HG03108 (cell line): Measurements from ENCODE around the gene SYNDIG1.

Experiments
- ATAC-seq: cut with Tn5 transposase; IDR thresholded peaks from one replicate; pipeline ENCODE4 v1.9.1; 2021; ENCODE audit warnings: moderate library complexity; ENCODE audit not compliant: unreplicated experiment

Gene SYNDIG1

DNA sequence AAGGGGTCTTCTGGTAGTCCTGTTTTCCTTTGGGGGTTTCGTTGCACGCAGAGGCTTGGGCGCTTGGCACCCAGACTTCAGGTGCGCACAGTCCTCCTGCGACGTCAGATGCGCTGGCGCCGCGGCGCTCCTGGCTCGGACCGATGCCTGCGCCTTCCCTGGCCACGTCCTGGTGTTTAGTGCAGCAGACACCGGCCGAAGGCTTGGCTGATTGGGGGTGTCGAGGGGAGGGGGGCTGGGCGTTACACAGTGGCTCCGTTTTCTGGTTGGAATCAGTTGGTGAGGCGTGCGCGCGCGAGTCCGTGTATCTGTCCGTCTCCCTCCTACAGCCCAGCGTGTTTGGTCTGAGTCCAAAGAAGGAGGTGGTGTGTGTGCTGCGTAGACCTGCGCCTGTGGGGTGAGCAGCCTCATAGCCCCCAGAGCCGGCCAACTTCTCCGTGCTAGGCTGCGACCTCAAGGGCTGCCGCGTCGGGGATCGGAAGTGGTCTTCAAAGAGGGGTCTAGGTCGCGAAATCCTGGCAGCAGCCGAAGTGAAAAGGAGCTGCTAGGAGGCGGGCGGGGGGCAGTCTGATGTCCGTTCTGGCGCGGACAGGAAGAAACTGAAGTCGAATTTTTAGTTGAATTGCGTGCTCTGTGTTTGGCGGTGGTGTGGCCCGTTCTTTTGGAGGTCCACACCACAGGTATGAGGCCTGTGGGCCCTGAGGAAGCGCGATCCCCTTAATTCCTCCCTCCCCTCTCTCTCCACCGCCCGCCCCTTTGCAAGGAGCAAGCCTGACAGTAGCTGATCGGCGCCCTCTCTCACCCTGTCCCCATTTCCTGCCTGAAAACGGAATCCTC lies 1.5 kb downstream of the SYNDIG1 start:
- no peak for ATAC-seq

DNA sequence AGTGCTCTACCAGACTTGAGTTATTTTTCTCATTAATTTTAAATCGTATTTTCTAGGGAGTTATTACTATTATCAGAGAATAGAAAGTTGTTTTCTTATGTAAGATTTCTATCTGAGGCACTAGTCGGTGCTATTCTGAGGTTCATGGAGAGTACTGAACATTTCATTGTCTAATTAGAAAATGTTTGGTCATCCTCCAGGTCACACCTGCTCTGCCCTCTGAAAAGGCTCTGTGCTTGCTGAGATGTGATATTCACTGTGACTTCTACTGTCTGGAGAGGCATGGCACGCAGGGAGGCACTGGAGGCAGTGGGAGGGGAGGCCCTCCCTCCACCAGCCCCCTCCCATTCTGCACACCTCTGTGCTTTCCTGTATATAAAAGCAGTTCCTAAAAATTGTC lies 3.0 kb downstream of the SYNDIG1 start:
- ATAC-seq, result no peak

DNA sequence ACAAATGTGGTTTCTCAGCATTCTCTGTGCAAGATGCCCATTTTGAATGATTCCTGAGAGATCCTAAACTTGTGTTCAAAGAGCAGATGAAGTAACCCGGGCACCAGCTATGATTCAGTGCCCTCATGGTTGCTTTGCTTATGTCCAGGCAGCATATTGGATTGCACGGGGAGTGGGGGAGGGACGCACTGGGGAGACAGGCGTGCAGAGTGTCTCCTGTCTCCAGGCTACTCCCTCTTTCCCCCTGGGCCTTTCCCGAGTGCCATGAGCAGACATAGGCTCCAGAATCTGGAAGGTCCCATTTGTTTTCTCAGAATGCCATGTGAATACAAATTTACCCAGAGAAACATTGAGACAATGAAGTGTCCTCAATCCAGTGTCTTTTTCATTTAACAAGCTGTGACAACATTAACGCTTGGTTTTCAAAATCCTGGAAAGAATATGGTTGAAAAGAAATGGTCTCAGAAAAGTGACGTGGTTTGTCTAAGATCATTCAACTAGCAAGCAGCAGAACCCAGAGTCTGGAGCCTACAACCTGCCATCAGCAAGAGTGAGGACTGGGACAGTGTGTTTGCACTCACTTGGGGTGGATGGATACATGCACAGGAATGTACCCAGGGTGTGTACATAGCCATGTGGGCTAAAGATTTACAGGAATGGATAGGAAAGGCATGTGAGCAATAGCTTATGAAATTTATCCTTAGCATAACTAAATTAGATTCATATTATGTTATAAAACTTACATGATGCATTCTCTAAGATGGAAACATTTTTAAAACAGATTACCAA lies 4.2 kb downstream of the SYNDIG1 start:
- no peak for ATAC-seq

DNA sequence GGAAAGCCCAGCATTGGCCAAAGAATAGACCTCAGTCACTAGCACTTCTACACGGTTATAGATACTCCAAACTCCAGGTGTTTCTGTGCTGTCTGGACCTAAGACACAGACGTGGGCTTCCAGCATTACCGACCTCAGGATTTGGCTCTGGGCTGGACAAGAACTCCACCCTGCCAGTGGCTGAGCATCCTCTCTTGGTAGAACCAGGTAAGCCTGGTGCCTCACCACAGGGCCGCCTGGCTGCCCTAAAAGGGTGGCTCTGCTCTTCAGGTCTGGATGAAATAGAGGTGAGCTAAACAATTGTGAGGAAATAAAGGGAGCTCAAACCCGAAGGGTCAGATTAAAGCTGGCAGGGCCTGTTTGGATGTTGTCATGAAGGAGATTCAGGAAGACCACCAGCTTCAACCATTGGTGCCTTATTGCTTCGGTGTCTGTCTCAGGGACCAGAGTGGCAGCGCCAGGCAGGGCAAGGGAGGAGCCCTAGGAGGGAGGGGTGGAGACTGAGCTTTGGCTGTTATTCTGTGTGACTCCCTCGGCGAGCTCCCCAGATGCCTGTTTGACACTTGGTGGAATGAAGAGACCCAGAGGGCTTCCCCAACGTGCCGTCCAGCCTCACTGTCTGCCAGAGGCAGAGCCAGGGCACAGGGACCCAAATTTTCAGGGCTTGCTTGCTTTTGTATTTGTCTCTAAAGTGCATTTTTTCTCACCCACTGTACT lies 8.6 kb downstream of the SYNDIG1 start:
- ATAC-seq, result no peak

DNA sequence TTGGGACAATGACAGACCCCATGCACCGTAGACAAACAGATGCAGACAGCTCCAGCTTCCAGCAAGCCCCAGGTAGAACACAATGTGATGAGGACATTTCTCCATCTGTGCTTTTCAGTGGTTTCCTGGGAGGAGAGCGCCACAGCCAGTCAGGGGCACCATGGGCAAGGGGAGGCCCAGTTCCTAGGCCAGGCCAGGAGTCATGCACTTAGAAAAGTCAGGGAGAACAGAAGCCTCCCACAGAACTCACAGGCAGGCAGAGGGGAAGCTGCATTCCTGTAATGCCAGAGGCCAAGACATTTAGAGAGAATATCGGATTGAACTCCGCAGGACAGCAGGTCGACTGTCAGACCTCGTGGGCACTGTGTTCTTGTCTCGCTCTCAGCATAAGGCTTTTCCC lies 9.2 kb downstream of the SYNDIG1 start:
- ATAC-seq, result no peak

DNA sequence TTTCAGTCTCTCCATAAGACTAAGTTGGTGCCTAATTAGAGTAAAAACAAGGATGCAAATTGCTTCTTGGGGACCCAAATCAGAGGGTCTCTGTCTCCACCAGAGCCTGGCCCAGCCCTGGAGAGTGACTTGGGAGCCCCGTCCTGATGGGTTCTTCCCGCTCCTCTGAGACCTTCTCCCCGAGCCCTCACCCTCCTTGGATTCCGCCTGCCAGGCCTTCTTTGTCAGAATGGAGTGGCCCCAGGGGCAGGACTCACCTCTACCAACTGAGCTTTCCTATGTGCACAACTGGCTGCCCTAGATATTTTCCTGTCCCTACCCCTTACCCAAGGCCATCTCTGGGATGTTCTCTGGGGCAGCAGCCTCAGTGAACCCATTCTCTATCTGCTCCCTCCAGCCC lies 9.7 kb downstream of the SYNDIG1 start:
- no peak for ATAC-seq

DNA sequence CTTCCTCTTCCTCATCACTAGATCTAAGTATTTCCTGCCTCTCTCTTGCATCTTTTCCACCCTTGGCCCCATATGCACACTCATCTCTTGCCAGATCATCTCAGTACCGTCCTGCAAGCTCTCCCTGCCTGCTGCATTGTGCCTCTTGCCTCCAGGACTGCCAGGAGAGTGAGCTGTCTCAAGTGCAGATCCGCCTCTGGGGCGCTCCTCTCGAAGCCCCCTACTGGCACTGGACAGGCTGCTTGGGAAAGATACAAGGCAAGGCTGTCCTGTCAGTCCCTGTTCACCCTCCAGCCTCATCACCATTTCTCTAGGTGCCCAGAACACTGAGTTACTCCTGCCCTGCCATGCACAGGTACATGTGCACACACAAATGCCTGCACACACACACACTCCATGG lies 10.2 kb downstream of the SYNDIG1 start:
- no peak for ATAC-seq

DNA sequence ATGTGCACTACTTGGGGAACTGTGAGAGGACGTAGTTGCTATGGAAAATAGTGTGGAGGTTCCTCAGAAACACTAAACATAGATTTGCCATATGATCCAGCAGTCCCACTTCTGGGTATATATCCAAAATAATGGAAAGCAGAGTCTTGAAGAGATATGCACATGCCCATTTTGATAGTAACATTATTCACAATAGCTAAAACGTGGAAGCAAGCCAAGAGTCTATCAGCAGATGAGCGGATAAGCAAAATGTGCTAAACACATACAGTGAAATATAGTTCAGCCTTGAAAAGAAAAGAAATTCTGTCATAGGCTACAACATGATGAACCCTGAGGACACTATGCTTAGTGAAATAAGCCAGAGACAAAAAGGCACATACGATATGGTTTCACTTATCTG lies 11.1 kb downstream of the SYNDIG1 start:
- ATAC-seq, result no peak

DNA sequence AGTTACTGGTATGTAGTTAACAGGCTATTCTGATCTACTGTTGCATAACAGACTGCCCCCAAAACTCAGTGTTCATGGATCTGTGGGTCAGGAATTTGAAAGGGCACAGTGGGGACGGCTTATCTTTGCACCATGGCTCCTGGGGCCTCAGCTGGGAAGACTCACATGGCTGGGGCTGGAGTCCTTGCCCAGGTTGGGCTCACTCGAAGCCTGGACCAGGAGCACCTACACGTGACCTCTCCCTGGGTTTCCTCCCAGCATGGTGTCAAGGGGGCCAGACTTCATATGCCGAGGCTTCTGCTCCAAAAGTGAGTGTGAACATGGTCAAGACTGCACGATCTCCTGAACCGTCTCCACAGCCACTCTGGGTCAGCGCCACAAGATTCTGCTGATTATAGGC lies 11.7 kb downstream of the SYNDIG1 start:
- no peak for ATAC-seq

DNA sequence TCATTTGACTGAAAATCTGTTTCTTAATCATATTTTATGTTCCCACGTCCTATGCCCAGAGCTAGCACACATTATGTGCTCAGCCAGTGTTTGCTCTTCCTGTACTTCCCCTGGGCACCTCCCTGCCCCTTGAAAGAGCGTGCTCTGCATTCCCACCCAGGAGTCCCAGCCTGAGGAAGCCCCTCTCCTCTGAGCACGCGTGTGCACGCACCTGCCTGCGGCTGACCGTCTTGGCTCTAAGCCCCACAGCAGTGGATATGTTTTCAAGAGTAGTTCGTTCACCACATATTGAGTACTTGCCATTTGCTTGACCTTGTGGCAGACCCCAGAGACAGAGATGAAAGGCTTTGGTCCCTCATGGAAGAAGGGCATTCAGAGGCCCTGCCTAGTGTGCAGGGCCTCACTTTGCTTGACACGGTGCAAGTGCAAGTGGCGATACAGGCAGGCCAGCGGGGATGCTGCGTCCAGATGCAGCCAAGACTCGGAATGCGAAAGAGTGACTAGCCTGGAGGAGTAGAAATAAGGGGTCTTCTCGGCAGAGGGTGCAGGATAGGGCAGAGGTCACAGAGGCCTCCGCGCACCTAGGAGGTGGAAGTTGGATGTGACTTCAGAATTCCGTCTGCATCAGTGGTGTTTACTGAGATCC lies 14.1 kb downstream of the SYNDIG1 start:
- no peak for ATAC-seq

DNA sequence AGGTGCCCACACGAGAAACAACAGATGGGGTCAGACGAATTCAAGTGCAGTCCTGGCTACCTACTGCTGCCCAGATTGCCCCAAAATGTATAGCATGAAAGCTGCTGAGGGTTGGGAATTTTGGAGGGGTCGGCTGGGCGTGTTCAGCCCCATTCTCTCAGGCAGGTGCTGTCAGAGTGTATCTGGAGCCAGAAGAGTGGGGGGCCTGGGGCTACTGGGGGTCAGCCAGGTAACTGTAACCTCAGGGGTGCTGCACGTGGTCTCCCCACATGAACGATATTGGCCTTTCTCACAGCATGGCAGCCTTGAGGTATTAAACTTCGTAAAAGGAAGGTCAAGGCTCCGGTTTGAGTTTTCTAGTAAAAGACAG lies 14.6 kb downstream of the SYNDIG1 start:
- no peak for ATAC-seq

DNA sequence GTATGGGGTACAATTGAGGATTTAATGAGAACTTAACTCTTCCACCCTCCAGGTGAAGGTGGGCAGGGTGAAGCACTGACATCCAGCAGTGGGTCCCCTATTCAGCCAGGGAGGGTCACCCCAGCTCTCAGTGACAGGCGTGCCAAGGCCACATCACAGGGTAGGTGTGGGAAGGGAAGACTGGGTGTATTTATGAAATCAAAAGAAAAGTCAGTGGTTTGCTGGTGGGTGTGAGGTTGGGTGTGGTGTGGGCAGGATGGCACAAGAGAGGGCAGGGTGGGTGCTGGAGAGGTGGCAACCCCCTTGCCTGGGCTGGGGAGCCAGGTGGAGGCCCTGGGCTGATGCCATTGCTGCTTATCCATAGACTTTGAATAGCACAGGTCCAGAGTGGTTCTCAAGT lies 16.6 kb downstream of the SYNDIG1 start:
- ATAC-seq, result no peak

DNA sequence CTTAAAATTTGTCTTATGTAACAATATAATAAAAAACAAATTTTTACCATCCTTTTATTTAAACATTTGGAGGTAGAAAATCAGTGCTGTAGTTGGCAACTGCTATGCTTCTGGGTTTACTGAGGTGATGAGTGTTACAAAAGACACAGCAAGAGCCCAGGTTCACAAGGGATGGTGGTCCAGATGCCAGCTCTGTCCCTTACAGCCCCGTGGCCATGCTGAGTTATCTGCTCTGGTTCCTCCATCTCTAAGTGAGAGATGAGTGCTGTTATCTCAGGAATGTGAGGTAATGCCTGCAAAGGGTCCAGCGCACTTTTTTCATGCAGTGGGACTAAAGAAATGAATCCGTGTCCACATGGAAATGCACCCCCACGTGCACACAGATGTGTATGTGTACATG lies 17.8 kb downstream of the SYNDIG1 start:
- ATAC-seq, result no peak

DNA sequence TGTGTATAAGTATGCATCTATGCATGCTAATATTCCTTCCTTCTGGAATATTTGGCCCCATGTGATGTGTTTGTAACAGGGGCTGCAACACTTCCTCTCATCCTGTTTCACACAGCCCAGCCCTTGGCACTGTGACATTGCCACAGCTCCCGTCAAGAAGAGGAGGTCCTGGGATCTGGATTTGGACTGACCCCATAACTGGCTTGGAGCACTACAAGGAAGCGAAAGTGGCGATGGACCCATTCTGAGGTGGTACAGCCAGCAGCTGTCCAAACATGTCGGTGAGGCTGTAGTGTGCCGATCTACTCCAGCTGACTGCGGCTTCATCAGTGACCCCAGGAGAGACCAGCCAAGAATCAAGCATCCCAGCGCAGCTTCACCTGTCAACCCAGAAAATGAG lies 18.2 kb downstream of the SYNDIG1 start:
- no peak for ATAC-seq

DNA sequence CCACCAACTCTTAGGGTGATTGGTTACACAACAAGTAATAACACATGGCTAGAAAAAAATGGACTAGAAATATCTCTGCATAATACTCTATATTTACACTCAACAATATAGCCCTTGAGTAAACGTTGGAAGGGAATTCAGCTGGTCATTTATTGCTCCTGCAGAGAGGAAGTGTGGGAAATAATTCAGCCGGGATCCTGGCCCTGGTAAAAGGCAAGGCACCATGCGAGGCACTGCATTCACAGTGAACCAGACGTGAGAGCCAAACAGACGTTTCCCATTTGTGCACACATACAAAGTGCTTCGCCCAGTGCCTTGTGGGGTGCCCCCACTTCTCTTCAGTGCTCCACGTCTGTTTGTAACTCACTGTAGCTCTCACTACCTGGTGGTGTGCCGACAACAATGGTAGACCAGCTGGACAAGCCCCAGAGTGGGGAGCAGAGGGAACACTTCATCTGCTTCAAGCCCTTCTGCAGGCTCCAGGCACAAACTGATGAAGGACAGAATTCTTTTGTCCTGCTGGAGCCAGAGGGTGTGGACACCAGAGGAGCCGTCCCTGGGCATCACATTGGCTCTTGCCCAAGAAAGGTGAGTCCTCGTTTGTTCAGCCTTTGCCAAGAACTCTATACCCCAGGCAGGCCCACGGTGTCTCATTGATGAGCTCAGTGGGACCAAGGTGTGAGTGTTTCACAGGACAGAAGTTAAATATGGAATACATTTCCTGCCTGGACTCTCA lies 18.8 kb downstream of the SYNDIG1 start:
- no peak for ATAC-seq

DNA sequence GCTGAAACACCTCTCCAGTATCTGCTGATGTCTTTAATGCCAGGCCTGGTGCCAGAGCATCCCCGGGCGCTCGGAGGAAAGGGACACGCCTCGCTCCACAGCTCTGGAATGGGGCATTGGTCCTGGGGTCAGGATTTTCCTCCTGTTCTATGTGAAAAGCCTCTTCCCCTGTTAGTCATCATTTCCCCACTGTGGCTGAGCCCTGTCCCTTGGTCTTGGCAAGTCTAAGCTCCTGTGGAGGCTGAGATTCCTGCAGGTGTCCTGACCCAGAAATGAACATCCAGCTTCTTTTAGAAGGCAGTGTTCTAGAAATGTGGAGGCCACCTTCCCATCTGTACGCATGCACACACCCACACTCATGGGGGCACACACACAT lies 19.4 kb downstream of the SYNDIG1 start:
- ATAC-seq, result no peak

DNA sequence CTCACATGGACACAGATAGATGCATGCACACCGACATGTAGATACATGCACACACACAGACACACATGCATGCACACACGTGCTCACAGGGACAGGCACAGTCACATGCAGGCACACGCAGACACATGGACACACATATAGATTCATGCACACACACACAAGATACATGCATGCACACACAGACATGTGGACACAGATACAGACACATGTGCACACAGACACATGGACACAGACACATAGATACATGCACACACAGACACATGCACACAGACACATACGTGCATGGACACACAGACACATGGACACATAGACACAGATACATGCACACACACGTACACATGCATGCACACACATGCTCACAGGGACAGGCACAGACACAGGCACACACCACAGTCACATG lies 19.8 kb downstream of the SYNDIG1 start:
- no peak for ATAC-seq

DNA sequence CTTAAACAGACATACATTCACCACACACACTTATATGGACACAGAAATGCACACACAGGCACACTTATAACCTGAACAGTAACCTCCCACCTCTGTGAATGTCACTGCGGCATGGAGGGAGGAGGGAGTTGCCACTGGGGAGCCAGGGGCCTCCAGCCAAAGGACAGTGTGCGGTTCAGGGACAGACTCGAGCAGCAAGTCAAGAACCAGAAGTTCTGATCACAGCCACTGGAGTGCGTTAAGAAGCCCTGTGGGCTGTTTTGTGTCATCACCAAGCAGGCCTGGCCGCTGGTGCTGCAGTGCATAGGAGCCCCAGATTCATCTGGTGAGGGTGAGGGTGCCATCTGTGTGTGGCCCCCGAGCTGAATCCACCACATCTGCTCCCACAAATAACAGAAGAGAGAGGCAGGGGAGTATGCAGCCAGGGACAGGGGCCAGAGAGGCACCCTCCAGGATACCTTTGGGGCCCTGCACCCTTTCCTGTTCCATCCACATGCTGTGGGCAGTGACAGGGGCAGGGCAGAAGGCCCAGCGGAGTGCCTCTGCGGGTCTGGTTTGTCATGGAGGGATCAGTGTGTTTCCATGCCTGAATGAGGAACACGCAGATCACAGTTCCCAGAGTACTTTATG lies 20.3 kb downstream of the SYNDIG1 start:
- ATAC-seq, result no peak

DNA sequence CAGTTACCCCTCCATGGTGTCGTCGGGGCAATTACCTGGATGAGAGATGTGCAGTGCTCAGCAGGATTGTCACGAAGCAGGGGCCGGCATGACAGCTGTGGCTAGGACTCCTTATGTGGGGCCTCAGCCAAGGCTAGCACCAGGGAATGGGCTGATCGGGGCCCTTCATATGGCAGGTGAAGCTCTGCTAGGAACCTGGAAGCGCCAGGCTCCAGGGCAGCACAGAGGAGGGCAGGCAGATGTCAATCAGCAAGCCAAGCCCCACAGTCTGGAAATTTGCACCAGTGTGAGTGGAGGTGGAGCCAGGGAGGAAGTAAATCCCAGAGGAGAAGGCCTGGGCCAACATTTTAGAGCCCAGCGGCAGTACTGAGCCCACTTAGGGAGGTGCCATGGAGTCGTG lies 21.2 kb downstream of the SYNDIG1 start:
- no peak for ATAC-seq

DNA sequence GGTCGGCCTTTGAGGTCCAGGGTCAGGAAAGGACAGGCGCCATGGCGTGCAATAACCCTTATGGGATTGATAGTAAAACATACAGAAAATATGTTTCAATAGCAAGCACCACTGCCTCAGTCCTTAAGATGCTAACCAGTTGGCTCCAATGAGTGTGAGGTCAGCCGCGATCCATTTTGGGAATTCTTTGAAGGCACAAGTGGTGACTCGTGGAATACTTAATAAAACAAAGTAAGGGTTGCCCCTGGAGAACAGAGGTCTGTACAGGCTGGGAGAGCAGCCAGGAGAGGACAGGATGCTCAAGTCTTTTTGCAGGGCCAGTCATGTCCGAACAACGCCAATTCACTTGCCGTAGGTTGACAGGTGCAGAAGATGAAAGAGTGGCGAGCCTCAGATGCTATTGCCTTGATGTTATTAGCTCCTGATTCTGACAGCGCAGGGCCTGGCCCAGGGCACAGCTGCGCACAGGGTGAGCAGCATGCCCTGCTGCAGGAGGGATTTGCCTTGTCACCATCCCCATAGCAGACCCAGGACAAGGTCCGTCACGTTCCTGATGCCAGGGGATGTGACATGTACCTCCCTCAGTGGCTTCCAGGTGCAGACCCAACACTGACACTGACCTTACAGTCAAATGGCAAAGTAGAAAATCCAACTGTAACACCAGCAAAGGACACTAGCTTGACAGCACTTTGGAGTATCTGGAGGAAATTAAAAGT lies 21.8 kb downstream of the SYNDIG1 start:
- no peak for ATAC-seq
